ENCODE measurements around the gene COPE.

COPE gene

DNA sequence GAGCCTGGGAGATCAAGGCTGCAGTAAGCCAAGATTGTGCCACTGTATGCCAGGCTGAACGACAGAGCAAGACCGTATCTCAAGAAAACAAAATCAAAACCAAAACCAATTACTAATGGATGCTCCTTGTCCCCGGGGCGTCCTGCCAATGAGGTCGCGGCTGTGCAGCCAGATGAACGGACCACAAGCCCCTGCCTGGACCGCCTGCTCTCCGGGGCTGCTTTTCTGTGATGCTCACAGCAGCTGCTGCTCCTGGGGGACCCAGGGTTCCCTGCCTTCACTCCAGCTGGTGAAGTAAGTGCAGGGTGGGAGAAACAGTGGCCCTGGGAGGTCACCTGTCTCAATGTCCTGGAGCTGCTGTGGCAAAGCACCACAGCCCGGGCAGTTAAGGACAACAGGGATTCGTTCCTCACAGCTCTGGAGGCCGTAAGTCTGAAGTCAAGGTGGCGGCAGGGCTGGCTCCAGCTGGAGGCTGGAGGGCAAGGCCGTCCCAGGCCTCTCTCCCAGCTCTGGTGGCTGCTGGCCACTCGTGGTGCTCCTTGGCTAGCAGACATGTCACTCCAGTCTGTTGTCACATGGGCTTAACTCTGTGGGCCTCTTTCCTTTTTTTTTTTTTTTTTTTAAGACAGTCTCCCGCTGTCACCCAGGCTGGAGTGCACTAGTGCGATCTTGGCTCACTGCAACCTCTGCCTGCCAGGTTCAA is 10.1 kb downstream of the COPE start:
- H3K4me3 ChIP-seq (replicated peaks; ENCODE audit: low read depth, low read length), result no peak overlapping the region
- TF ChIP-seq, protein P1, sequence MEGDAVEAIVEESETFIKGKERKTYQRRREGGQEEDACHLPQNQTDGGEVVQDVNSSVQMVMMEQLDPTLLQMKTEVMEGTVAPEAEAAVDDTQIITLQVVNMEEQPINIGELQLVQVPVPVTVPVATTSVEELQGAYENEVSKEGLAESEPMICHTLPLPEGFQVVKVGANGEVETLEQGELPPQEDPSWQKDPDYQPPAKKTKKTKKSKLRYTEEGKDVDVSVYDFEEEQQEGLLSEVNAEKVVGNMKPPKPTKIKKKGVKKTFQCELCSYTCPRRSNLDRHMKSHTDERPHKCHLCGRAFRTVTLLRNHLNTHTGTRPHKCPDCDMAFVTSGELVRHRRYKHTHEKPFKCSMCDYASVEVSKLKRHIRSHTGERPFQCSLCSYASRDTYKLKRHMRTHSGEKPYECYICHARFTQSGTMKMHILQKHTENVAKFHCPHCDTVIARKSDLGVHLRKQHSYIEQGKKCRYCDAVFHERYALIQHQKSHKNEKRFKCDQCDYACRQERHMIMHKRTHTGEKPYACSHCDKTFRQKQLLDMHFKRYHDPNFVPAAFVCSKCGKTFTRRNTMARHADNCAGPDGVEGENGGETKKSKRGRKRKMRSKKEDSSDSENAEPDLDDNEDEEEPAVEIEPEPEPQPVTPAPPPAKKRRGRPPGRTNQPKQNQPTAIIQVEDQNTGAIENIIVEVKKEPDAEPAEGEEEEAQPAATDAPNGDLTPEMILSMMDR (IDR thresholded peaks at IDR 0.05; ENCODE audit: low read depth, low read length, missing control alignments), result no peak
- DNase-seq (ENCODE audit: extremely low read depth, low read depth), result no peak

DNA sequence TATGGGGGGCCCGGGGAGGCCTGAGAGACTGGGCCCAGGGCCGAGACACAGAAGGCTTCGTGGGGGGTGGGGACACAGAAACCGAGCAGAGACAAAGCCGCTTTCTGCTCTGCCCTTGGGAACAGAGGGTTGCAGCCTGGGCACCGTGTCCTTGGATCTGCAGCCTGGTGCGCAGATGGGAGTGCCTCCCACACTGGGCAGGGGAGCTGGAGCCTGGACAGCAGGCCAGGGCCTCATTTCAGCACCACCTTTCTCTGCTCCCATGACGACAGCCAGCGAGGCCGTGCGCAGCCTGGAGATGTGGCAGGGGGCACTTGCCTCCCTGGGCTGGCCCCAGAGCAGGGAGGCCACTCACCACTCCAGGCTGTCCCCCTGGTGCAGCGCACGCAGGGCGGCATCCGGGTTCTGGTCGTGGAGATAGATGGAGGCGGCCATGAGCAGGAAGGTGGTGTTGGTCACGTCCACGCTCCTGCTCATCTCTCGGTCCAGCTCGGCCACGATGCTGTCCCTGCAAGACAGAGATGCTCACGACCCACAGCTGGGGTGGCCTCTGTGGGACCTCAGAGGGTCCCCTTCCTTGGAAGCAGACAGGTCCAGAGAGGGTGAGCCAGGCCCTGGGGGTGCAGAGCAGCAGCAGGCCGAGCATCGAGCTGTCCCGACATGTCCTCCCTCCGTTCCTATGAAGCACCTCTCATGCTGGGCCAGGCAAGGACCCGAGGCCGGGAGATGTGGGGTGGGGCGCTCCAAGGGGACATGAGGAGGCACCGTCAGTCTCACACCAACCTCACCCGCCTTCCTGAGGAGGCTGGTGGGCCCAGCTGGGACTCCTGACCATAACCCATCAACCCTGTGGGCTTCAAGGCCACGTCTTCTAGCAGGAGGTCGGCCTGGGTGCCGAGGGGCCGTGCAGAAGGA is 12.3 kb downstream of the COPE start:
- TF ChIP-seq, protein P1 (IDR thresholded peaks at IDR 0.05; ENCODE audit: low read depth, low read length, missing control alignments), result no peak
- DNase-seq (ENCODE audit: extremely low read depth, low read depth), result no peak
- no peak overlapping the region for H3K4me3 ChIP-seq (replicated peaks; ENCODE audit: low read depth, low read length)

DNA sequence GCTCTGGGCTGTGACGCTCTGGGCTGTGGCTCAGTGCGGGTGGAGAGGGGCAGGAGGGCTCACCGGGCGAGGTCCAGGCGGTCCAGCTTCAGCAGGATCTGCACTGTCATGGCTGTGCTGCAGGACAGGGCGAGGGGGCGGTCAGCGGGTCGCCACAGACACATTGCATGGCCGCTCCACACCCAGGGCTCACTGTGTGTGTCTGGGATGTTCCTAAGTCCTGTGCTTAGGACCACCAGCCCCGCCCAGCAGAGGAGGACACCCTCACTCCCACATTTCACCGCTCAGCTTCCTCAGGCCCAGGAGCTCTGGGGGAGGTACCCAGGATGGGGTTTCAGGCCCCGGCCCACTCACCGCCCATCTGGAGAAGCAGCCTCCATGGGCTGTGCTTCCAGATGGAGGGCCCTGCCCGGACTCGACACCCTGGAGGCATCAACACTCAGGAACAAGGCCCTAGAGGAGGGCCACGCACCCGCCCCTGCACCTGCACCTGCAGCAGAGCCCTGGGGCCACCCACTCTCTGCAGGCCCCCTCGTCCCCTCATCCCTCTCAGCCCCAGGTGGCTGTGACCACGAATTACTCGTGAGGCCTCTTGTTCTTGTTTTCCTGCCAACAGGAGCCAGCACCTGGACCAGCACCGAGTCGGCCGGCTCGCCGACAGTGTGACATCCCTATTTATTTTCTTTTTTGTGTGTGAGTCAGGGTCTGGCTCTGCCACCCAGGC is 13.5 kb downstream of the COPE start:
- H3K4me3 ChIP-seq (replicated peaks; ENCODE audit: low read depth, low read length), result no peak overlapping the region
- no peak for DNase-seq (ENCODE audit: extremely low read depth, low read depth)

DNA sequence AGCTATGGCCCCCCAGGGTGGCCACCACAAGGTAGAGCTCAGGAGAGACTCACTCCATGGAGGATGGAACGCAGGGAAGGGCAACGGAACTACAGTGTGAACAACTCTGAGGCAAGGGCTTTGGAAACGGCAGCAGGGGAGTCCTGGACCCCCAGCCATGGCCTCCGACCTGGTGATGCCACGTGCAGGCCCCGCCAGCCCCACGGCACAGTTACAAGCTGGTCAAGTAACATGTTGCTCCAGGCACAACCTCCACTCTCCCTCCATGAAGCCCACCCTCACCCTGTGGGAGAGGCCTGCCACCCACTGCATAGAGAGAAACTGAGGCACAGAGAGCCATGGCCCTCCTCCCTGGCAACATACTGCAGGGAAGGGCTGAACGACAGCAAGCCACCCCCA is 14.1 kb downstream of the COPE start:
- DNase-seq (ENCODE audit: extremely low read depth, low read depth), result no peak
- no peak overlapping the region for H3K4me3 ChIP-seq (replicated peaks; ENCODE audit: low read depth, low read length)
- TF ChIP-seq, protein P1 (IDR thresholded peaks at IDR 0.05; ENCODE audit: low read depth, low read length, missing control alignments), result no peak

More for the DNA sequence above, 13.5 kb downstream of the COPE start:
- TF ChIP-seq, protein P1 (IDR thresholded peaks at IDR 0.05; ENCODE audit: low read depth, low read length, missing control alignments), result no peak

DNA sequence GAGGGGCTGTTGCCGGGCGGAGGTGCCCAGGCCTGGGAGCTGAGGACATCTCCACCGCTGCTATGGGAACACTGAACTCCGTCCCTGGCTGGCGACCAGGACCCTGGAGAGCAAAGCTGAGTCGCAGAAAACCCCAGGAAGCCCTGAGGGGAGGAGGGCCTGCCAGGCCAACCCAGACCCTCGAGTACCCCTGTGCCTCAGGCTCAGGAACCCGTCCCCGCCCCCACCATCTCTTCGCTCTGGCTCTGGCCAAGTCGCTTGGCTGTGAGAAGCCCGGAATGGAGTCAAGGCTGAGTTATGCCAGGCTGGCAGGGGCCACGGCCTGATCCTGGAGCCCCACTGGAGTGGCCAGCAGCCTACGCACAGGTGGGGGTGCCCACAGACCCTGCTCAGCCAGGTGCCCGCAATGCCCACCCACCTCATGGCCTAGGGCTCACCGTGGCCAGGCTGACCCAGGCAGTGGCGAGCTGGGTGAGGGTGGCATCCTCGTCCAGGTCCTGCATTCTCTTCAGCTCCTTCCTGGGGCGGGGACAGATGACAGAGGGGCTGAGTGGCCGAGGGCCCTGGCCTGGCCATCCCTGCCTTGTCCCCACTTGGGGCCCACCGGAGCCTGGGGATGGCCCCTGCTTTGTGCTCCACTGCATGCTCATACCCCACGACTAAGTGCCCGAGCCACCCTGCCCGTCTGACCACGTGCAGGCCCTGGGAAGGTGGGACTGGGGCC is 14.7 kb downstream of the COPE start:
- TF ChIP-seq, protein P1 (IDR thresholded peaks at IDR 0.05; ENCODE audit: low read depth, low read length, missing control alignments), result no peak
- DNase-seq (ENCODE audit: extremely low read depth, low read depth), result no peak
- H3K4me3 ChIP-seq (replicated peaks; ENCODE audit: low read depth, low read length), result no peak overlapping the region

Data from HFF-Myc (cell line).